ENCODE data around the gene DAZAP1.
A peak's percentile ranks its signal among the peaks of the same experiment; 100 is the strongest.

DAZAP1 gene

DNA sequence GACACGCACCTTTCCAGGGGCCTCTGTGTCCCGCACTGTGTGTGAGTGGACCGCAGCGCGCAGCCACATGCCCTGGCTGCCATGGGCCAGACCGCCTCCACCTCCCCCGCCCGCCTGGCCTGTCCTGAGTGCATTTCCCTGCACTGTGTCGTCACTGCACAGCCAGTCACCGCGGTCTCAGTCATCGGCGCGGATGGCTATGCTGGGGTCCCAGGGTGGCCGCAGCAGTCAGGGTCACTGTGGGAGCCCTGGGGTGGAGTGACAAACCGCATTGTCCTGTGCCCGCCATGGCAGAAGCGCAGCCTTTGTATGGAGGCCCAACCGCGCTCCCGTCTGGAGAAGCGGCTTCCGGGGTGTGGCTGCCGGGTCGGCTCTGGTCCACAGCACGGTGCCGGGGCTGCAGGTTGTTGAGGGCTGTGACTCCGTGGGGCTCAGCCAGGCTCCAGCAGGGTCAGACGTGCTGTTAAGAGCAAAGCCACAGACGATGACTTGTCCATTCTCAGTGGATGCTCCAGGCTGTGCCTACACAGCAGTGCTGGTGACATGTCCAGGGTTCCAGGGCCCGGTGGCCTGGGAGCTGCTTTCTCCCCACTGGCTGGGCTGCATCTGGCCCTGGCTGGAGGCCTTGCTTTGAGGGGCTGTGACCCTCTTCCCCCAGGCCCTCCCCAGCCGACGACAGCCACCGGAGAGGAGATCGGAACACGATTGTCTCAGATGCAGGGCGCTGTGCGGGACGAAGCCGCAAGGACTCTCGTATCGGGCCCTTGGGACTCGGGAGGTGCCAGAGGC lies 30.0 kb upstream of the DAZAP1 start:
- no peak for DNase-seq

DNA sequence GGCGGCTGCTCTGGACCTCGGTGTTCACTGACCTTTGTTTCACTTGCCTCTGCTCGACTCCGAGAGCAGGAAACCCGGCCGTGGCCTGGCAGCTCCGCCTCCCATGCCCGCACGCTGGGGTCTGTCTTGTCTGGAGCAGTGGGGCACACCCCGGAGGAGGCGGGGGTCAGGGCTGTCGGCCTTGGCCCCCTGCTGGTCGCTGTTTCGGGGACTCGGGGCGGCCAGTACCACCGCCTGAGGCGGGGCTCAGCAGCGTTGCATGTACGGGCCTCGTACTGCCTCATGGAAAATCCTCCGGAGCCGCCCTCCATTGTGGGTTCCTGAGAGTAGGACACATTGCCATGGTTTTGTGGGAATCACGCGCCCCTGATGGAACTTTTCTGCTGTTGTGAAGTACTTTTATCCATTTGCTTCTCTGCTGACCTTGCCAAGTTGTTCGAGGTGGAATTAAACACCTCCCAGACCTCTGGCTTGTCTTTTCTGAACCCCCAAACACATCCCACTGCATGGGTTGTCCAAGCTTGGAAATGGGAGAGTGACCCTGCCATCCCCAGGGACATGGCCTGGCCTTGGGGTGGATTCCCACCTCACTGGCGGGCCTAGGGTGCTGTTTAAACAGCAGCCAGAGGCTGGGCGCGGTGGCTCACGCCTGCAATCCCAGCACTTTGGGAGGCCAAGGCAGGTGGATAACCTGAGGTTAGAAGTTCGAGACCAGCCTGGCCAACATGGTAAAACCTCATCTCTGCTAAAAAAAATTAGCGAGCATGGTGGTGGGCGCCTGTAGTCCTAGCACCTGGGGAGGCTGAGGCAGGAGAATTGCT lies 29.2 kb upstream of the DAZAP1 start:
- no peak for DNase-seq

DNA sequence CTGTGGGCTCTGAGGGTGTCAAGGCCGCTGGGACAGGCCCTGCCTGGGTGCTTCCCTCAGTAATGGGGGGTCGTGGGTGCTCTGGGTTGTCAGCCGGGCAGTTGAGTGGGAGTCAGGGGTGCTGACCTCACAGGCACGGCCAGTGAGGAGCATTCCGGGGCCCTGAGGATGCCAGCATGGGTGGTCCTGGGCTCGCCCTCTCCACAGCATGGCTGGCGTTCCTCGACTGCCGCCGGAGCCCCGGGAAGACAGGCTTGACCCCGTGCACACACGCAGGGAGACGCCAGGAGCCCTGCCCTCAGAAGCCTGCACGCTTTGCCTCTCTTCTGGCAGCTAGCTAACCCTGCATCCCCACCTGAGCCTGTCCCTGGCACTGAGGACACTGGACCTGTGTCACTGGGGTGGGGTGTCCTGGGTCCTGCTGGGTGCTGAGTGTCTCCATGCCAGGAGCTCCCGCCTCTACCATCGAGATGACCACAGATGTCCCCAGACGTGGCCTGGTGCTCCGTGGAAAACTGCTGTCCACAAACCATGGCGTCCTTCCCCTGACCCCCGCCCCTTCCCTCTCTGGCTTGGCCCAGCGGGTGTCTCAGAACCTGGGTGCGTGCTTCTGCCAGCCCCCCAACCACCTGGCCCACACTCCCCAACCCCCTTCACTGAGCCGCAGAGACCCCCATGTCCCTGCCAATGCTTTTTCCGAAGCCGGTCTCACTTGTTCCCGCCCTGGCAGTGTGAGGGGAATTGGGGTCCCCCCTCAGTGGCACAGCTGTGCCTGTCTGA lies 28.1 kb upstream of the DAZAP1 start:
- no peak for DNase-seq

DNA sequence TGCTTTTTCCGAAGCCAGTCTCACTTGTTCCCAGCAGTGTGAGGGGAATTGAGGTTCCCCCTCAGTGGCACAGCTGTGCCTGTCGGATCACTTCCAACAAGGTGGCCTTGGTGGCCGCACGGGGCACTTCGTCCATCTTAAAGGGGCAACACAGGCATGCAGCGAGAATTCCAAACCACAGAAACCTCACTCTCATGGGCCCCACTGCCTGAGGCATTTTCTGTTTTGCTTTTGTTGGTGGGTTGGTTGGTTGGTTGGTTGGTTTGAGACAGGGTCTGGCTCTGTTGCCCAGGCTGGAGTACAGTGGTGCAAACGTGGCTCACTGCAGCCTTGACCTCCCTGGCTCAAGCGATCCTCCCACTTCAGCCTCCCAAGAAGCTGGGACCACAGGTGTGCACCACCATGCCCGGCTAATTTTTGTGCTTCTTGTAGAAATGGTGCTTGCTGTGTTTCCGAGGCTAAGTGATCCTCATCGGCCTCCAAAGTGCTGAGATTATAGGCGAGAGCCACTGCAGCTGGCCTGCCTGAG lies 27.4 kb upstream of the DAZAP1 start:
- DNase-seq, result no peak

DNA sequence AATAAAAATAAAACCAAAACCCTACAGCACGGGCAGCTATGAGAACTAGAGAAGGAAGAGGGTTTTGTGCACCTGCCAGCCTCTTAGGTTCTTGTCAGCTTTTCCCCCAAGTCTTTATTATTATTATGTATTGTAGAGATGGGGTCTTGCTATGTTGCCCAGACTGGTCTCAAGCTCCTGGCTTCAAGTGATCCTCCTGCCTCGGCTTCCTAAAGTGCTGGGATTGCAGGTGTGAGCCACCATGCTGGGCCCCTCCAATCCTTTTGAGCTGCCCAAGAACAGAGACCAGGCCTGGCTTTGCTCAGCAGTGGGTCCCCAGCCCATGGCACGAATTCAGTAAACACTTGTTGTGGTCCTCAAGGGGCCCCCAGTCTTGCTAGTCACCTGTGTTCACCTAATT lies 25.1 kb upstream of the DAZAP1 start:
- no peak for DNase-seq

DNA sequence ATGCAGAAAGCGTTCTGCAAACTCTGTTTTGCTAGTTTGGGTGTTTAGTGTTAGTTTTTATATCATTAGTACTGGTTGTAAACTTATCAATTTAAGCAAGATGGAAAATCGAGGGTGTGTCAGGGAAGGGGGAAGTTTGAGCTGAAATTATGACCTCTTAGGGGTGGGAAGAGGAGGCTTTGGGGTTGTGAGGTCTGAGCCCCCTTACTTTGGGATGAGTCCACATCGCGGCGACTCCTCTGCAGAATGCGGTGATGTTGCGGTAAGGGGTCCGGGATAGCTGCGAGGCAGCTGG lies 24.4 kb upstream of the DAZAP1 start:
- DNase-seq, result no peak

DNA sequence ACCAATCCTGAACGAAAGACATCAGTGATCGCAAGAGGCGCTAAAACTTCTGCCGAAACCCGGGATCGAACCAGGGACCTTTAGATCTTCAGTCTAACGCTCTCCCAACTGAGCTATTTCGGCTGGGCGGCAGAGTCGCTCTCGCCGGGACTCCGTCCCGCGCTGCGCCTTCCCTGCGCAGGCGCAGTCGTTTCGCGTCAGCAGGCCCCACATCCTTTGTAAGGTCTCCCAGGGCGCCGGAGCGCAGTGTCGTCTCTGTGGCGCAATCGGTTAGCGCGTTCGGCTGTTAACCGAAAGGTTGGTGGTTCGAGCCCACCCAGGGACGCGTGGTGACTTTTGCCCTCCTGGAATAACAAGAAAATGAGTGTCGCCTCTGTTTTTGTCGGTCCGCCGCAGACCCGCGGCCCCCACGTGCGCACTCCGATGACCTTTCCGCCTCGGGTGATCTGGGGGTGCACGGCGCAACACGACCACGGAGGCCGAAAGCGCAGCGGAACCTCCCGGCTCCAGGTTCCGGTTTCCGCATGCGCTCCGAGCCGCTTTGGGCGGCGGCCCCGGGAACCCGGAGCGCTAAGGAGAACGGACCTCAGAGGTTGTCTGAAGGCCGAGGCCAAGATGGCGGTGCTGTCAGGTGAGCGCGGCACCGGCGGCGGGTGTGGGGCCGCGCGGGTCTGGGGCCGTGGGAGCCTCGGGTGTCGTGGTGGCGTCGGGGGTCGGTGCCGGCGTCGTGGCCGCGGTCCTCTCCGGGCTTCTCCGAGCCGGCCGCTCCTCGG lies 23.9 kb upstream of the DAZAP1 start, which contains the start of gene NDUFS7:
TSS of gene NDUFS7 (plus strand) at position 596 of the 773 bp plus-strand sequence. CDS start at position 616, 20 bp downstream.
- DNase-seq, result peak; percentile 95

DNA sequence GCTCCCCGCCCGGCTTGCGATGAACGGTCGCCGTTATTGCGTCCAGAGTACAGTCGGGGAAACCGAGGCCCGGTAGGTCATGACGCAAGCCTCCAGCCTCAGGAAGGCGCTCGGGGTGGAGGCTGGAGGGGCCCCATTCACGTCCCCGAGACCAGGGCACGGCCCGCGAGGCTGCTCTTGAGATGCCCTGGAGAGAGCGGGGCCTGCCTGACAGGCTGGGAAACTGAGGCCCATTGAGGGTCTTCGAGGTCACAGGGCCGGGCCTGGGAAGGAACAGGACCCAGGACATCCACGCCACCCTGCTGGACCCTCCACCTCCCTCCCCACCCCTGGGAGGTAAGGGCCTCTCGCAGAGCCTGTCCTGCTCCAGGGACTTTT lies 23.3 kb upstream of the DAZAP1 start:
- DNase-seq, result no peak

DNA sequence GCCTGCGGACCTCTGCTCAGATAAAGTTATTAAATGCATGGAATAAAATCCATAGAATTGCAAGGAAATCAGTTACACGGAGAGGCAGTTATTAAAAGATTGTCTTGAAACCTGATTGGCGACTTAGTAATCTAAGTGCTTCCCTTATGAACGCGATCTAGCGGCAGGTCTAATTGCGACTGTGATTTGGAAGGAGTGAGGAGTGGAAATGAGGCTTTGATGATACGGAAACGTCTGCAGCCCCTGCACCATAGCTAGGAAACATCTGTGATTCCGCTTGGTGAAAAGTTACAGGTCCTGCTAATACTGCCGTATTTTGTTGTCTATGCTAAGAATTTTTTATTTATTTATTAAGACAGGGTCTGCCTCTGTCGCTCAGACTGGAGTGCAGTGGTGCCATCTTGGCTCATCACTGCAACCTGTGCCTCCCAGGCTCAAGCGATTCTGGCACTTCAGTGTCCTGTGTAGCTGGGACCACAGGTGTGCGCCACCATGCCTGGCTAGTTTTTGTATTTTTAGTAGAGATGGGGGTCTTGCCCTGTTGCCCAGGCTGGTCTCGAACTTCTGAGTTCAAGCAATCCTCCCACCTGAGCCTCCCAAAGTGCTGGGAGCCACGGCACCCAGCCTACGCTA lies 22.8 kb upstream of the DAZAP1 start:
- DNase-seq, result no peak

DNA sequence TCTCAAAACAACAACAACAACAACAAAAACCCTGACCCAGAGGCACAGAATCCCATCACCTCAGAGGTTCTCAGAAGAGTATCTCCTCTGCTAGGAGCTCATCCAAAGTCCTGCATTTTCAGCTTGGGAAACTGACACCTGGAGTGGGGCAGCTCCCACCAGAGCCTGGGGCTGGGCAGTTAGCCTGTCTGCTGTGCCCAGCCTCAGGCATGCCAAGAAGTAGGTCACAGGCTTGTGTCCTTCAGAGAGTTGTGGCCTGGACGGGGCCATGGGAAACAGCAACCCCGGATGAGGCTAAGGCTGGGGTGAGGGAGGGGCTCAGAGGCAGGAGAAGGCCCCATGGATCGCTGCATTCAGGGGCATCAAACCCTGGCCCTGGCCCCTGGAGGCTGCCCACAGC lies 21.6 kb upstream of the DAZAP1 start:
- DNase-seq, result no peak

DNA sequence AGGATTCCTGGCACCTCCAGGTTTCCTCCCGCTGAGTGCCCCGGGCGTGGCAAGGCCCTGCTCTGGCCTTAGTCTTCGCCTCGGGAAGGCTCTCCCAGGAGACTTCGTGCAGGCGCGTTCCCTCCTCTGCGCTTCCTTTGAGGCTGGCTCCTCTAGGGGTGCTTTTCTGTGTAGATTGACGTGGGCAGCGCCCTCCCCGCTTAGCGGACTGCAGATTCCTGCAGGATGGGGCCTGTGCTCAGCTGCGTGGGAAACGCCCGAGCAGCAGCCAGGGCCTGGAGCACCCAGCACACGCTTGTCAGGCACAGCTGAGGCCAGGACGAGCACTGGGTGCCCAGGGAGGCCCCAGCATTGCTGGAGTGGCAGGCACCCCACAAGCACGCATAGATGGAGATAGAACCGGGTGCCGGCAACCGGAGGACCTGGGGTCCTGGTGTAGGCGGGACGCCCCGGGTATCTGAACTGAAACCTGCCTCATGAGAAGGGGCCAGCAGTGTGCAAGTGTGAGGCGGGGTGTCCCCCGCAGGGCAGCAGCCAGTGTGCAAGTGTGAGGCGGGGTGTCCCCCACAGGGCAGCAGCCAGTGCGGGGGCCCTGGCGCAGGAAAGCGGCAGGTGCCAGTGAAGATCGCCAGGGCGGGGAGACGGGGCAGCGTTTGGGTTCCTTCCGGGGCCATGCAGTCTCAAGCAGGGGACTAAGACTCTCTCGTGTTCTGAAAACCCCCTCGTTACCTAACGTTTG lies 20.3 kb upstream of the DAZAP1 start:
- no peak for DNase-seq

DNA sequence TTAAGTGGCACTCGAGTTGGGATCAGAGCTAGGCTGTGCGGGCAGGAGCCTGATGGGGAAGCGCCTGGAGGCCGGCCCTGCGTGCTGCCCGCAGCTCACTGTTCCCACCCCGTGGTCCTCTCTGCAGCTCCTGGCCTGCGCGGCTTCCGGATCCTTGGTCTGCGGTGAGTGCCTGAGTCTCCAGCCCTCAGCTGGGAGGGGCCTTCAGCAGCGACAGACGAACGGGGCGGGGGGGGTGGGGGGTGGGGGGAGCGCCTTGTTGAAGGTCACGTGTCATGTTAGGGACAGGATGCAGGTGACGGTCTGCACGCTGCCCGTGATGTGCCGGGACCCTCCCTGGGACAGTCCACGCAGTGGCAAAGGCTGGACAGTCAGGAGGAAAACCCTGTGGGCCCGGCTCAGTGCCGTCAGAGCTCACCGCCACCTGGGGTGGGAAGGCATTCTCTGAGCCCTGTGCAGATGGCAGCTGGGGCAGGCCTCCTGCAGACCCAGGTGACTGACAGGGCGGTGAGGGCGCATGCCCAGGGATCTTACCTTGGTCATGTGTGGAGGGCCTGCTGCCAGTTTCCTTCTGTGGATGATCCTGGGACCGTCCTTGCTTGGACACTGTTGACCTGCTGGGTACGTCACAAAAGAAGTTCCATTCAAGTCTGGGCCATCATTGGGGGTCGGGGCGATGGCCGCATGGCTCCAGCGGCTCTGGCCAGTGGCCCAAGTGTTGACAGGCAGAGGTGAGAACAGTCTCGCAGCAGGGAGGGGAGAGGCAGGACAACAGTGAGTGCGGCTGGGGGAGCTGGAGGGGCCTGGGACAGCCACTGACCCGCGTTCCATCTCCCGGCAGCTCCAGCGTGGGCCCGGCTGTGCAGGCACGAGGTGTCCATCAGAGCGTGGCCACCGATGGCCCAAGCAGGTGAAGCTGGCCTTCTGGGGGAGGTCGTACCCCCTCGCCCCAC lies 19.4 kb upstream of the DAZAP1 start:
- no peak for DNase-seq

DNA sequence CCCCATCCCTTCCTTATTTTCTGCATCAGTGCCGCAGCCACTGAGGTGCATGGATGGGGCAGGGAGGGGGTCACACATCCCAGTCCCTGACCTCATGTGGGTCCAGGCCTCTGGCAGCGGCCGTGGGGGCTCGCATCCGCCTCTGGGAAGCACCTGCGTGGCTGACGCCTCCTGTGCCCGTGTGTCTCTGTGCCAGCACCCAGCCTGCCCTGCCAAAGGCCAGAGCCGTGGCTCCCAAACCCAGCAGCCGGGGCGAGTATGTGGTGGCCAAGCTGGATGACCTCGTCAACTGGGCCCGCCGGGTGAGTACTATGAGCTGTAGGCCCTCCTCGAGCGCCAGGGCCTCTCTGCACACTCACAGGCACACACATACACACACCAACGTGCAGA lies 18.8 kb upstream of the DAZAP1 start:
- no peak for DNase-seq

DNA sequence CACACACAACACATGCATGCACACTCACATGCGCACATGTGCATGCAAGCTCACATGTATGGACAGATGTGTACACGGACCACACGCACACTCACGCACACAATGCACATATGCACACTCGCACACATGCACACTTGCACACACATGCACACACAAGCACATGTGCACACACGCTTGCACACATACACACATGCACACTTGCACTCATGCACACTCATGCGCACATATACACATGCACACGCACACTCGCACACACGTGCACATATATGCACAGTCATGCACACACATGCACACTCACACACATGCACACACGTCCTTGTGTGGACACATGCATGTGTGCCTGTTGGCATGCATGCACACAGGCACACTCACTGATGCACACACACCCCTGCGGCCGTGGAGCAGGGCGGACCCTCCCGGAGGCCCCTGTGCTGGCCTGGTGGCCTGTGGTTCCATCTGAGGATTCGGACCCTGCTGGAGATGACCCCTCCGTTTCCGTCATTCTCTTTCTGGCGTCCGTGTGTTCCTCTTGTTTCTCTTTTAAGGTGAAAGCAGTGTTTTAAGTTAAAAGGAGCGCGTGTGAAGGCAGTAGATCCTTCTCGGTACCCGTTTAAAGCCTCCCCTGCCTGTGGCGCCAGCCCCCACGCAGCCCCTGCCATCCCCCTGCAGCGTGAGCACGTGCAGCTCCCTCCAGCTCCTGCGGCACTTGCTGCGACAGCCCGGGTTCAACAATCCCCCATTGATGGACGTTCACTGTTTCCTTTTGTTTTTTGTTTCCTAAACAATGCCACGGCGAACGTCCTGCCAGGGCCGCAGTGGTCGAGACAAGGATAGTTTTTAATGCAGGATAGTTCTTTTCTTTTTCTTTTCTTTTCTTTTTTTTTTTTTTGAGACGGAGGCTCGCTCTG lies 18.1 kb upstream of the DAZAP1 start:
- peak; percentile 85 for DNase-seq

DNA sequence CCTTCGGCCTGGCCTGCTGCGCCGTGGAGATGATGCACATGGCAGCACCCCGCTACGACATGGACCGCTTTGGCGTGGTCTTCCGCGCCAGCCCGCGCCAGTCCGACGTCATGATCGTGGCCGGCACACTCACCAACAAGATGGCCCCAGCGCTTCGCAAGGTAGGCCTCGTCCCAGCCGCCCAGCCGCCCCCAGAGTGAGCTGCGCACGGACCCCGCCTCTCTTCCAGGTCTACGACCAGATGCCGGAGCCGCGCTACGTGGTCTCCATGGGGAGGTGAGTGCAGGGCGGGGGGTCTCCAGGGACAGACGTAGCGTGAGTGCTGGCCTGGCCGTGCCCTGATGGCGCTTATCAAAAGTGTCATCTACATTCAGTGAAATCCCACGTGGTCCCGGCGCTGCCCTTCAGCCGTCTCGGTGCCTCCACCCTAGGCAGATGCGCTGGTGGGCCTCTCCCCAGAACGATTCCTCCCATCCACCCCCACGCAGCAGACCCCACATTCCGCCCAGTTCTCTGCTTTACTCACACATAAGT lies 16.4 kb upstream of the DAZAP1 start:
- DNase-seq, result no peak

DNA sequence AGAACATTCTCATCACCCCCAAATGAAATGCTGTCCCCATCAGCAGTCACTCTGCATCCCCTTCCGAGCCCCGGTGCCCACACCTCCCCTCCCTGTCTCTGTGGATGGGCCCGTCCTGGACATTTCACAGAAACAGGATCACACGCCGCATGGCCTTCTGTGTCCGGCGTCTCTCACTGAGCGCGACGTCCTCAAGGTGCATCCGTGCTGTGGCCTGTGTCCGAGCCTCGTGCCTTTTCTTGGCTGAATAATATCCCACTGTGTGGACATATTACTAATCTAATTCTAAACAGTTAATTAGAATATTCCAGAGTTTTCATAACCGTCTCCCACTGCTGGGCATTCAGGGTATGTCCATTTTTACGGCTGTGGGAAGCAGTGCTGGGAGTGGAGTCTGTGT lies 15.0 kb upstream of the DAZAP1 start:
- DNase-seq, result no peak

DNA sequence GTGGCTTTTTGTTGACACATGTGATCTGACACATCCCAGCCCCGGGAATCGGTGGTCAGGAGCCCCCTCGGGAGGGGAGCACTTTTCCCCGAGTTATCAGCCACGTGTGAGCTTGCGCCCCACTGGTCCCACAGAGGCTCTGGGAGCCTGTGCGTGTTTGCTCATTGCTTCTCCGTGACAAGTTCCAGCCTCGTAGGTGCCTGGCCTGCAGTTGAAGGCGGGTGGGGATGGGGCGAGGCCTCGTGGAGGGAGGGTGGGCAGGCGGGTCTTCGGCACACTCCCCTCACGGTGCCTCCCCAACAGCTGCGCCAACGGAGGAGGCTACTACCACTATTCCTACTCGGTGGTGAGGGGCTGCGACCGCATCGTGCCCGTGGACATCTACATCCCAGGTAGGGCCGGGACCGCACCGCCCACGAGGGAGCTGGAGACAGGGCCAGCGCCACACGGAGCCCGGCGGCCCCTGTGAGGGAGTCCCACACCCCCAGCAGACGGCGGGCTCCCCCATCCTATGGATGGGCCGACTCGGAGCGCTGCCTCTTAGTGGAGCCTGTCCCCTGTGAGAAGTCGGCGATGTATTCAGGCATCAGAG lies 14.4 kb upstream of the DAZAP1 start:
- no peak for DNase-seq

DNA sequence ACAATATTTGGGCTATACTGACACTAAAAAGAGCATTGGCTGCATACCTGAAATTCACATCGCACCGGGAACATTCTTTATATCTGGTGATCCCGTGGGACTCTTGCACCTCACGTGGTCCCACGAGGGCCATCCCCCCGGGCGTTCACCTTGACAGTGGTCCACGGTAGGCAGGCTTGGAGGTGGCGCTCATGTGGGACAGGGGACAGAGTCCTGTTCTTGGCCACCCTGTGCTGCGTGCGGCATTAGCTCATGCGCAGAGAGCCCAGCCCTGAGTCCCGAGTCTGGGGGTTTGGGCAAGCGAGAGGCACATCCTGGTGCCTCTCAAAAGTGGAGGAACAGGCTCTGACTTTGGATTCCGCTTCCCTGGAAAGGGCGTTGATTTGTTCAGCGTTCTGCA lies 13.5 kb upstream of the DAZAP1 start:
- no peak for DNase-seq
